T-helper 1 cell treated with Interleukin-12 subunit alpha and Interleukin-12 subunit beta and Interleukin-4 antibody, amounts not matched to agents 30 μg/mL and 1 μg/mL, for 36 hours (primary cell): Measurements from ENCODE around the gene MEGF6.

Source experiments
- H3K27ac Mint-ChIP-seq: one replicate; pipeline ENCODE4 v1.8.0; 2021; ENCODE audit warnings: mild to moderate bottlenecking, mixed read lengths
- H3K27me3 Mint-ChIP-seq: one replicate; pipeline ENCODE4 v1.8.0; 2021; ENCODE audit warnings: low read depth, mixed read lengths
- H3K36me3 Mint-ChIP-seq: one replicate; pipeline ENCODE4 v1.8.0; 2021; ENCODE audit warnings: low read depth, mixed read lengths
- H3K4me1 Mint-ChIP-seq: one replicate; pipeline ENCODE4 v1.8.0; 2021; ENCODE audit warnings: low read depth, mixed read lengths
- H3K4me3 Mint-ChIP-seq: one replicate; pipeline ENCODE4 v1.8.0; 2021; ENCODE audit warnings: mild to moderate bottlenecking, moderate library complexity, mixed read lengths
- H3K9me3 Mint-ChIP-seq: one replicate; pipeline ENCODE4 v1.8.0; 2021; ENCODE audit warnings: mixed read lengths

MEGF6 gene

GRCh38 chr1:3457910-3458883 lies 153.1 kb downstream of the MEGF6 start:
- Mint-ChIP-seq H3K4me3 (no peak overlapping the region), H3K27ac (no peak overlapping the region), H3K36me3 (no peaks in the 10 kb centered on the region), H3K27me3 (peaks cover 9% of the 10 kb centered on the region), H3K9me3 (no peaks in the 10 kb centered on the region), H3K4me1 (no peaks in the 10 kb centered on the region)

- no peaks in the 10 kb centered on the region for H3K36me3 Mint-ChIP-seq
- H3K4me3 Mint-ChIP-seq = no peak overlapping the region
- H3K27ac Mint-ChIP-seq = no peak overlapping the region
- no peaks in the 10 kb centered on the region for H3K4me1 Mint-ChIP-seq
- H3K27me3 Mint-ChIP-seq = peaks cover 10% of the 10 kb centered on the region
- no peaks in the 10 kb centered on the region for H3K9me3 Mint-ChIP-seq
Measured at GRCh38 chr1:3456964-3457909, 154.1 kb downstream of the MEGF6 start.

GRCh38 chr1:3456449-3456963 lies 154.8 kb downstream of the MEGF6 start:
- H3K4me1 Mint-ChIP-seq = no peaks in the 10 kb centered on the region
- H3K27ac Mint-ChIP-seq = no peak overlapping the region
- H3K36me3 Mint-ChIP-seq = no peaks in the 10 kb centered on the region
- peaks cover 10% of the 10 kb centered on the region for H3K27me3 Mint-ChIP-seq
- H3K4me3 Mint-ChIP-seq = no peak overlapping the region
- H3K9me3 Mint-ChIP-seq = no peaks in the 10 kb centered on the region

GRCh38 chr1:3455670-3456448 lies 155.4 kb downstream of the MEGF6 start:
- no peak overlapping the region for H3K27ac Mint-ChIP-seq
- H3K36me3 Mint-ChIP-seq = no peaks in the 10 kb centered on the region
- H3K4me3 Mint-ChIP-seq = no peak overlapping the region
- H3K4me1 Mint-ChIP-seq = no peaks in the 10 kb centered on the region
- peaks cover 10% of the 10 kb centered on the region for H3K27me3 Mint-ChIP-seq
- H3K9me3 Mint-ChIP-seq = no peaks in the 10 kb centered on the region

- H3K27ac Mint-ChIP-seq = no peak overlapping the region
- H3K9me3 Mint-ChIP-seq = no peaks in the 10 kb centered on the region
- H3K36me3 Mint-ChIP-seq = no peaks in the 10 kb centered on the region
- no peak overlapping the region for H3K4me3 Mint-ChIP-seq
- peaks cover 10% of the 10 kb centered on the region for H3K27me3 Mint-ChIP-seq
- H3K4me1 Mint-ChIP-seq = no peaks in the 10 kb centered on the region
Measured at GRCh38 chr1:3454811-3455618, 156.3 kb downstream of the MEGF6 start.

GRCh38 chr1:3453891-3454810 lies 157.2 kb downstream of the MEGF6 start, which contains the start of gene ARHGEF16:
Gene ARHGEF16 (plus strand): TSS chr1:3454665. CDS start chr1:3463085, 8,420 bp downstream.
- Mint-ChIP-seq H3K4me1 (no peaks in the 10 kb centered on the region), H3K27ac (no peak within 1 kb of the TSS), H3K27me3 (peaks cover 10% of the 10 kb centered on the region), H3K4me3 (no peak within 1 kb of the TSS), H3K36me3 (no peaks in the 10 kb centered on the region), H3K9me3 (no peaks in the 10 kb centered on the region)

- Mint-ChIP-seq H3K4me3 (no peak overlapping the region), H3K27me3 (peaks cover 13% of the 10 kb centered on the region)
Measured at GRCh38 chr1:3453203-3453761, 158.0 kb downstream of the MEGF6 start.

GRCh38 chr1:3452866-3453175 lies 158.5 kb downstream of the MEGF6 start:
- H3K4me3 Mint-ChIP-seq = no peak overlapping the region
- H3K27me3 Mint-ChIP-seq = peaks cover 13% of the 10 kb centered on the region
- no peaks in the 10 kb centered on the region for H3K36me3 Mint-ChIP-seq
- H3K9me3 Mint-ChIP-seq = no peaks in the 10 kb centered on the region
- no peak overlapping the region for H3K27ac Mint-ChIP-seq
- H3K4me1 Mint-ChIP-seq = no peaks in the 10 kb centered on the region

More at GRCh38 chr1:3453203-3453761, 158.0 kb downstream of the MEGF6 start:
- Mint-ChIP-seq H3K4me1 (no peaks in the 10 kb centered on the region), H3K36me3 (no peaks in the 10 kb centered on the region), H3K27ac (no peak overlapping the region), H3K9me3 (no peaks in the 10 kb centered on the region)

- H3K4me1 Mint-ChIP-seq = no peaks in the 10 kb centered on the region
- no peak overlapping the region for H3K27ac Mint-ChIP-seq
- H3K36me3 Mint-ChIP-seq = no peaks in the 10 kb centered on the region
- no peaks in the 10 kb centered on the region for H3K9me3 Mint-ChIP-seq
- H3K27me3 Mint-ChIP-seq = peaks cover 13% of the 10 kb centered on the region
- H3K4me3 Mint-ChIP-seq = no peak overlapping the region
Measured at GRCh38 chr1:3451994-3452865, 159.1 kb downstream of the MEGF6 start.

GRCh38 chr1:3450983-3451382 lies 160.3 kb downstream of the MEGF6 start:
- Mint-ChIP-seq H3K4me1 (no peaks in the 10 kb centered on the region), H3K27me3 (peaks cover 13% of the 10 kb centered on the region), H3K4me3 (no peak overlapping the region), H3K27ac (no peak overlapping the region), H3K36me3 (no peaks in the 10 kb centered on the region), H3K9me3 (no peaks in the 10 kb centered on the region)

GRCh38 chr1:3450202-3450863 lies 161.0 kb downstream of the MEGF6 start:
- Mint-ChIP-seq H3K4me1 (no peaks in the 10 kb centered on the region), H3K27me3 (peaks cover 10% of the 10 kb centered on the region), H3K4me3 (no peak overlapping the region), H3K36me3 (no peaks in the 10 kb centered on the region), H3K9me3 (no peaks in the 10 kb centered on the region), H3K27ac (no peak overlapping the region)
